OCI-LY1 (cell line): Measurements from ENCODE around the gene GTSF1L.

Experiments
- H2AFZ ChIP-seq: fragments of 200-600 bp; sonication (generic), shearing (Covaris generic); 2 replicates; pipeline ENCODE4 v1.6.0; 2014; ENCODE audit warnings: antibody characterized with exemption, mild to moderate bottlenecking, low read length
- H3F3A ChIP-seq: fragments of 200-600 bp; sonication (generic), shearing (Covaris generic); 2 replicates; pipeline ENCODE4 v1.6.0; 2014; ENCODE audit warnings: mild to moderate bottlenecking, antibody characterized with exemption, low read length, moderate library complexity; ENCODE audit not compliant: insufficient read depth
- H3K27ac ChIP-seq: fragments of 200-600 bp; sonication (generic); 2 replicates; pipeline ENCODE4 v1.5.1; 2014; ENCODE audit warnings: low read length, mixed run types, mild to moderate bottlenecking, low read depth; ENCODE audit not compliant: poor library complexity, severe bottlenecking
- H3K27me3 ChIP-seq: fragments of 200-600 bp; sonication (generic); 2 replicates; pipeline ENCODE4 v1.6.0; 2014; ENCODE audit warnings: antibody characterized with exemption, mild to moderate bottlenecking, low read length, moderate library complexity; ENCODE audit not compliant: insufficient read depth
- H3K36me3 ChIP-seq: fragments of 200-600 bp; sonication (generic); 2 replicates; pipeline ENCODE4 v1.6.1; 2014; ENCODE audit warnings: mild to moderate bottlenecking, antibody characterized with exemption, low read length, moderate library complexity, mixed read lengths; ENCODE audit not compliant: insufficient read depth
- H3K4me1 ChIP-seq: fragments of 200-600 bp; sonication (generic); 2 replicates; pipeline ENCODE4 v1.5.1; 2014; ENCODE audit warnings: mild to moderate bottlenecking, low read length, moderate library complexity; ENCODE audit not compliant: insufficient read depth, severe bottlenecking
- H3K4me2 ChIP-seq: fragments of 200-600 bp; sonication (generic), shearing (Covaris generic); 2 replicates; pipeline ENCODE4 v1.6.1; 2014; ENCODE audit warnings: low read length
- H3K4me3 ChIP-seq: fragments of 200-600 bp; sonication (generic); 2 replicates; pipeline ENCODE4 v1.5.1; 2014; ENCODE audit warnings: low read length, low read depth, mild to moderate bottlenecking, mixed read lengths; ENCODE audit not compliant: poor library complexity, severe bottlenecking
- H3K79me2 ChIP-seq: fragments of 200-600 bp; shearing (Covaris generic); 2 replicates; pipeline ENCODE4 v1.6.1; 2016; ENCODE audit warnings: mixed run types, low read length, mixed read lengths; ENCODE audit not compliant: insufficient read depth
- H3K9ac ChIP-seq: fragments of 200-600 bp; sonication (generic), shearing (Covaris generic); 2 replicates; pipeline ENCODE4 v1.6.1; 2014; ENCODE audit warnings: mild to moderate bottlenecking, low read length, mixed read lengths
- H3K9me2 ChIP-seq: fragments of 200-600 bp; sonication (generic), shearing (Covaris generic); 2 replicates; pipeline ENCODE4 v1.6.1; 2014; ENCODE audit warnings: low read depth, mild to moderate bottlenecking, low read length, mixed read lengths
- H3K9me3 ChIP-seq: fragments of 200-600 bp; shearing (Covaris generic); 2 replicates; pipeline ENCODE4 v1.6.1; 2014; ENCODE audit warnings: low read length, mixed read lengths
- H4K20me1 ChIP-seq: fragments of 200-600 bp; sonication (generic), shearing (Covaris generic); 2 replicates; pipeline ENCODE4 v1.6.0; 2016; ENCODE audit warnings: mild to moderate bottlenecking, low read length; ENCODE audit not compliant: insufficient read depth
- CTCF ChIP-seq: fragments of 200-600 bp; sonication (generic), shearing (Covaris generic); IDR thresholded peaks from 2 replicates; pipeline ENCODE4 v1.5.1; 2017; ENCODE audit warnings: mild to moderate bottlenecking, antibody characterized with exemption, low read length, moderate library complexity, mixed read lengths
- EZH2 ChIP-seq: fragments of 200-600 bp; sonication (generic), shearing (Covaris generic); IDR thresholded peaks from 2 replicates; pipeline ENCODE4 v1.8.0; 2017; ENCODE audit warnings: borderline replicate concordance, mixed run types, mild to moderate bottlenecking, antibody characterized with exemption, low read length, moderate library complexity, mixed read lengths

GTSF1L gene

DNA sequence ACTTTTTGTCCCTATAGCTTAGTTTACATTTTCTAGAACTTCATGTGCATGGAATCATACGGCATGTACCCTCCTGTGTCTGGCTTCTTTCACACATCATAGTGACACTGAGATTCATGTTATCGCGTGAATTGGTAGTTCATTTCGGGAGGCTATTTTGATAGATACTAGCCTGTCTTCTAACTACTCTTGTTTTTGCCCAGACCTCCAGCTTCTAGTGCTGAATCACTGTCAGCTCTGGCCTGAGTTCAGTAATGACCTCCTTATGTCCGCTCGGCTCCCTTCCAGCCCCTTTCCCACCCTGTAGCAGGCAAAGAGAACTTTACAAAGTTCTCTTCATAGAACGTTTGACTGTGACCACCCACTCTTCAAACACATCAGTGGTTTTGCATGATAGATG is 45.8 kb downstream of the GTSF1L start:
- H3K79me2 ChIP-seq, result peaks cover 20% of the 10 kb centered on the region
- TF ChIP-seq CTCF (no peak), EZH2 (no peak)
- H3K36me3 ChIP-seq, result peaks cover 55% of the 10 kb centered on the region
- H3K4me2 ChIP-seq, result peak overlapping the region; percentile 66
- H3K9ac ChIP-seq, result peak overlapping the region; percentile 68
- peaks cover 65% of the 10 kb centered on the region for H3K4me1 ChIP-seq
- no peaks in the 10 kb centered on the region for H4K20me1 ChIP-seq
- H3K4me3 ChIP-seq, result peak overlapping the region; percentile 48
- H2AFZ ChIP-seq, result no peak overlapping the region
- no peaks in the 10 kb centered on the region for H3K27me3 ChIP-seq
- H3K9me3 ChIP-seq, result no peaks in the 10 kb centered on the region
- H3K27ac ChIP-seq, result peak overlapping the region; percentile 99
- H3F3A ChIP-seq, result peaks cover 13% of the 10 kb centered on the region; the same call in 1 of the 2 replicates
- H3K9me2 ChIP-seq, result no peaks in the 10 kb centered on the region

- no peaks in the 10 kb centered on the region for H3K9me2 ChIP-seq
- no peaks in the 10 kb centered on the region for H4K20me1 ChIP-seq
- peaks cover 9% of the 10 kb centered on the region; the same call in 1 of the 2 replicates for H3F3A ChIP-seq
- H3K9ac ChIP-seq, result no peak overlapping the region
- H3K9me3 ChIP-seq, result no peaks in the 10 kb centered on the region
- H3K4me3 ChIP-seq, result no peak overlapping the region
- peaks cover 49% of the 10 kb centered on the region for H3K4me1 ChIP-seq
- no peak overlapping the region for H3K4me2 ChIP-seq
- no peaks in the 10 kb centered on the region for H3K27me3 ChIP-seq
- peak overlapping the region; percentile 23 for H3K27ac ChIP-seq
- H3K79me2 ChIP-seq, result peaks cover 49% of the 10 kb centered on the region
- TF ChIP-seq CTCF (no peak), EZH2 (no peak)
- peaks cover 74% of the 10 kb centered on the region for H3K36me3 ChIP-seq
- no peak overlapping the region for H2AFZ ChIP-seq
Measured at GRCh38 chr20:43676368-43676767, 50.4 kb downstream of the GTSF1L start.
